COR-L47 (cell line): ENCODE measurements around the gene SYK.

Experiments used
- DNase-seq: peaks from one replicate; lab custom pipeline; 2025; lab: John Stamatoyannopoulos, UW

Gene SYK

GRCh38 chr9:90851444-90851843 is 49.8 kb downstream of the SYK start:
- DNase-seq, result no peak

GRCh38 chr9:90853945-90854344 is 52.3 kb downstream of the SYK start:
- no peak for DNase-seq

- DNase-seq, result no peak
These were observed 53.1 kb downstream of the SYK start for GRCh38 chr9:90854637-90855175.

GRCh38 chr9:90855208-90855902 is 53.7 kb downstream of the SYK start:
- no peak for DNase-seq

- DNase-seq, result no peak
These were observed 55.5 kb downstream of the SYK start for GRCh38 chr9:90857091-90857490.

GRCh38 chr9:90857855-90858254 is 56.2 kb downstream of the SYK start:
- DNase-seq, result no peak

GRCh38 chr9:90858457-90858901 is 56.9 kb downstream of the SYK start:
- no peak for DNase-seq

GRCh38 chr9:90860382-90860781 is 58.8 kb downstream of the SYK start:
- DNase-seq, result no peak

- no peak for DNase-seq
These were observed 59.2 kb downstream of the SYK start for GRCh38 chr9:90860826-90861225.

- no peak for DNase-seq
These were observed 59.8 kb downstream of the SYK start for GRCh38 chr9:90861380-90861779.

- DNase-seq, result no peak
These were observed 60.5 kb downstream of the SYK start for GRCh38 chr9:90861826-90862740.

- no peak for DNase-seq
These were observed 63.2 kb downstream of the SYK start for GRCh38 chr9:90864779-90865178.

GRCh38 chr9:90867101-90867500 is 65.5 kb downstream of the SYK start:
- no peak for DNase-seq

- DNase-seq, result no peak
These were observed 66.9 kb downstream of the SYK start for GRCh38 chr9:90868555-90868954.

- no peak for DNase-seq
These were observed 67.7 kb downstream of the SYK start for GRCh38 chr9:90869361-90869760.

- DNase-seq, result peak; percentile 34
These were observed 69.2 kb downstream of the SYK start for GRCh38 chr9:90870621-90871326.

- no peak for DNase-seq
These were observed 69.8 kb downstream of the SYK start for GRCh38 chr9:90871327-90871935.

- no peak for DNase-seq
These were observed 71.2 kb downstream of the SYK start for GRCh38 chr9:90872835-90873294.

GRCh38 chr9:90873422-90873821 is 71.8 kb downstream of the SYK start:
- no peak for DNase-seq

GRCh38 chr9:90874194-90874593 is 72.6 kb downstream of the SYK start:
- DNase-seq, result no peak

GRCh38 chr9:90878562-90878961 is 76.9 kb downstream of the SYK start:
- DNase-seq, result no peak

GRCh38 chr9:90880066-90880465 is 78.4 kb downstream of the SYK start:
- DNase-seq, result no peak
